Activated CD8-positive, alpha-beta memory T cell treated with anti-CD3 and anti-CD28 coated beads for 4 hours (primary cell): ENCODE results near the gene SH3RF3.
"Not testable (repeated sequence)": the region's sequence is repeated elsewhere in the genome, so short reads cannot be mapped to it uniquely, and the experiment has no call there.

ENCODE experiments used
- DNase-seq, 2 donors: peaks; one replicate each; pipeline ENCODE4 v3.0.0-alpha.2; 2020; ENCODE audit warnings: low read depth in 2 of 2

Gene SH3RF3

GRCh38 chr2:109523536-109524361 lies 394.7 kb downstream of the SH3RF3 start:
- no peak for DNase-seq

GRCh38 chr2:109525836-109526235 lies 396.8 kb downstream of the SH3RF3 start:
- DNase-seq = no peak

GRCh38 chr2:109526442-109526970 lies 397.5 kb downstream of the SH3RF3 start:
- no peak for DNase-seq

- no peak for DNase-seq
These were observed 398.1 kb downstream of the SH3RF3 start for GRCh38 chr2:109527079-109527478.

GRCh38 chr2:109527846-109528705 lies 399.1 kb downstream of the SH3RF3 start:
- no peak for DNase-seq

- no peak for DNase-seq
These were observed 400.0 kb downstream of the SH3RF3 start for GRCh38 chr2:109528811-109529501.

GRCh38 chr2:109529532-109530449 lies 400.8 kb downstream of the SH3RF3 start:
- no peak for DNase-seq

- DNase-seq = no peak
These were observed 401.7 kb downstream of the SH3RF3 start for GRCh38 chr2:109530712-109531111.

- no peak for DNase-seq
These were observed 402.2 kb downstream of the SH3RF3 start for GRCh38 chr2:109531221-109531620.

GRCh38 chr2:109531896-109532727 lies 403.1 kb downstream of the SH3RF3 start:
- no peak for DNase-seq

GRCh38 chr2:109532728-109533076 lies 403.7 kb downstream of the SH3RF3 start:
- DNase-seq = no peak

GRCh38 chr2:109533823-109534222 lies 404.8 kb downstream of the SH3RF3 start:
- no peak for DNase-seq

- no peak for DNase-seq
These were observed 406.4 kb downstream of the SH3RF3 start for GRCh38 chr2:109535217-109535946.

GRCh38 chr2:109536556-109536955 lies 407.6 kb downstream of the SH3RF3 start:
- DNase-seq = not testable (repeated sequence)

- no peak for DNase-seq
These were observed 408.7 kb downstream of the SH3RF3 start for GRCh38 chr2:109537565-109538222.

GRCh38 chr2:109538546-109538945 lies 409.5 kb downstream of the SH3RF3 start:
- no peak for DNase-seq

- DNase-seq = no peak
These were observed 413.4 kb downstream of the SH3RF3 start for GRCh38 chr2:109542384-109542783.

GRCh38 chr2:109545828-109546713 lies 417.1 kb downstream of the SH3RF3 start:
- DNase-seq = peak; percentile 4 to 28
